ENCODE results near the gene DPP9.

Gene DPP9

GRCh38 chr19:4742723-4743646 lies 19.3 kb upstream of the DPP9 start:
- Histone ChIP-seq H4K20me1 (ENCODE audit: insufficient read depth, low read length, poor library complexity, severe bottlenecking) (no peaks in the 10 kb centered on the region), H3K4me3 (ENCODE audit: low read length, poor library complexity, severe bottlenecking) (no peak overlapping the region), H3K79me2 (ENCODE audit: insufficient read depth, low read length) (no peaks in the 10 kb centered on the region), H3K9me2 (replicated peaks; ENCODE audit: low read depth, low read length) (no peaks in the 10 kb centered on the region), H3K36me3 (ENCODE audit: insufficient read depth, low read length) (no peaks in the 10 kb centered on the region), H3F3A (ENCODE audit: low read depth) (no peaks in the 10 kb centered on the region), H3K4me1 (ENCODE audit: insufficient read depth, low read length, poor library complexity, severe bottlenecking) (peaks cover 3% of the 10 kb centered on the region), H2AFZ (ENCODE audit: low read length) (no peak overlapping the region), H3K9me3 (ENCODE audit: insufficient read depth, low read depth, low read length) (no peaks in the 10 kb centered on the region), H3K9ac (ENCODE audit: low read depth, low read length, poor library complexity, severe bottlenecking) (no peak overlapping the region), H3K27me3 (ENCODE audit: insufficient read depth, low read length, poor library complexity, severe bottlenecking) (no peaks in the 10 kb centered on the region), H3K4me2 (ENCODE audit: low read depth, low read length, poor library complexity, severe bottlenecking) (no peak overlapping the region)
- TF ChIP-seq, protein P1, sequence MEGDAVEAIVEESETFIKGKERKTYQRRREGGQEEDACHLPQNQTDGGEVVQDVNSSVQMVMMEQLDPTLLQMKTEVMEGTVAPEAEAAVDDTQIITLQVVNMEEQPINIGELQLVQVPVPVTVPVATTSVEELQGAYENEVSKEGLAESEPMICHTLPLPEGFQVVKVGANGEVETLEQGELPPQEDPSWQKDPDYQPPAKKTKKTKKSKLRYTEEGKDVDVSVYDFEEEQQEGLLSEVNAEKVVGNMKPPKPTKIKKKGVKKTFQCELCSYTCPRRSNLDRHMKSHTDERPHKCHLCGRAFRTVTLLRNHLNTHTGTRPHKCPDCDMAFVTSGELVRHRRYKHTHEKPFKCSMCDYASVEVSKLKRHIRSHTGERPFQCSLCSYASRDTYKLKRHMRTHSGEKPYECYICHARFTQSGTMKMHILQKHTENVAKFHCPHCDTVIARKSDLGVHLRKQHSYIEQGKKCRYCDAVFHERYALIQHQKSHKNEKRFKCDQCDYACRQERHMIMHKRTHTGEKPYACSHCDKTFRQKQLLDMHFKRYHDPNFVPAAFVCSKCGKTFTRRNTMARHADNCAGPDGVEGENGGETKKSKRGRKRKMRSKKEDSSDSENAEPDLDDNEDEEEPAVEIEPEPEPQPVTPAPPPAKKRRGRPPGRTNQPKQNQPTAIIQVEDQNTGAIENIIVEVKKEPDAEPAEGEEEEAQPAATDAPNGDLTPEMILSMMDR (conservative IDR thresholded peaks at IDR 0.05; ENCODE audit: low read length): no peak
- TF ChIP-seq EZH2phosphoT487 (IDR thresholded peaks at IDR 0.05; ENCODE audit: borderline replicate concordance): no peak

GRCh38 chr19:4740092-4740491 lies 16.4 kb upstream of the DPP9 start:
- H4K20me1 ChIP-seq (ENCODE audit: insufficient read depth, low read length, poor library complexity, severe bottlenecking): no peaks in the 10 kb centered on the region
- no peaks in the 10 kb centered on the region for H3K79me2 ChIP-seq (ENCODE audit: insufficient read depth, low read length)
- H3K9me3 ChIP-seq (ENCODE audit: insufficient read depth, low read depth, low read length): no peaks in the 10 kb centered on the region
- no peak overlapping the region for H3K4me2 ChIP-seq (ENCODE audit: low read depth, low read length, poor library complexity, severe bottlenecking)
- H3K27me3 ChIP-seq (ENCODE audit: insufficient read depth, low read length, poor library complexity, severe bottlenecking): no peaks in the 10 kb centered on the region
- H2AFZ ChIP-seq (ENCODE audit: low read length): no peak overlapping the region
- H3F3A ChIP-seq (ENCODE audit: low read depth): no peaks in the 10 kb centered on the region
- H3K9ac ChIP-seq (ENCODE audit: low read depth, low read length, poor library complexity, severe bottlenecking): no peak overlapping the region
- no peaks in the 10 kb centered on the region for H3K9me2 ChIP-seq (replicated peaks; ENCODE audit: low read depth, low read length)
- no peaks in the 10 kb centered on the region for H3K36me3 ChIP-seq (ENCODE audit: insufficient read depth, low read length)
- TF ChIP-seq EZH2phosphoT487 (IDR thresholded peaks at IDR 0.05; ENCODE audit: borderline replicate concordance): no peak
- TF ChIP-seq, protein P1 (conservative IDR thresholded peaks at IDR 0.05; ENCODE audit: low read length): no peak
- H3K4me3 ChIP-seq (ENCODE audit: low read length, poor library complexity, severe bottlenecking): no peak overlapping the region
- H3K4me1 ChIP-seq (ENCODE audit: insufficient read depth, low read length, poor library complexity, severe bottlenecking): peaks cover 3% of the 10 kb centered on the region

DNA sequence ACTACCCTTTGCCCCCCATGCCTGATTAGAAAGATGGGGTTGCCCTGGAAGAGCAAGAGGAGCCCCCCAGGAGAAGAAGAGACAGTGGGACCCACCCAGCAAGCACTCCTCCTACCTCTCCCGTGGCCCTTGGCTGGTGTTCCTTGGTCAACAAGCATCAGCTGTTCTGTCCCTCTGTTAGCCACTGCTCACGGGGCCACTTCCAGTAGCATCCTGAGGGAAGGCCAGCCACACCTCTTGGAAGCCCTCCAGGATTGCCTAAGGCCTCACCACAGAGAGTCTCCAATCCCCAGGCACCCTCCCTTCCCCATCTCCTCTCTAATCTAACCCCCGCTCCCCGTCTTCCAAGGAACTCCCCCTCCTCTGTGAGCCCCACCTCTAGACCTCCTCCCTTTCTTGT lies 15.1 kb upstream of the DPP9 start:
- Histone ChIP-seq H3F3A (ENCODE audit: low read depth) (no peaks in the 10 kb centered on the region), H3K9me3 (ENCODE audit: insufficient read depth, low read depth, low read length) (no peaks in the 10 kb centered on the region), H2AFZ (ENCODE audit: low read length) (no peak overlapping the region), H4K20me1 (ENCODE audit: insufficient read depth, low read length, poor library complexity, severe bottlenecking) (no peaks in the 10 kb centered on the region), H3K9ac (ENCODE audit: low read depth, low read length, poor library complexity, severe bottlenecking) (no peak overlapping the region), H3K9me2 (replicated peaks; ENCODE audit: low read depth, low read length) (no peaks in the 10 kb centered on the region), H3K36me3 (ENCODE audit: insufficient read depth, low read length) (no peaks in the 10 kb centered on the region), H3K27me3 (ENCODE audit: insufficient read depth, low read length, poor library complexity, severe bottlenecking) (no peaks in the 10 kb centered on the region), H3K4me2 (ENCODE audit: low read depth, low read length, poor library complexity, severe bottlenecking) (no peak overlapping the region), H3K79me2 (ENCODE audit: insufficient read depth, low read length) (no peaks in the 10 kb centered on the region), H3K4me1 (ENCODE audit: insufficient read depth, low read length, poor library complexity, severe bottlenecking) (no peaks in the 10 kb centered on the region), H3K4me3 (ENCODE audit: low read length, poor library complexity, severe bottlenecking) (no peak overlapping the region)
- no peak for TF ChIP-seq EZH2phosphoT487 (IDR thresholded peaks at IDR 0.05; ENCODE audit: borderline replicate concordance)
- TF ChIP-seq, protein P1 (conservative IDR thresholded peaks at IDR 0.05; ENCODE audit: low read length): no peak
